ENCODE measurements around the gene THAP3.

Gene THAP3

GRCh38 chr1:6591644-6592043 is 33.0 kb upstream of the THAP3 start:
- no peak for TF ChIP-seq CTCF (IDR thresholded peaks at IDR 0.05; ENCODE audit: control insufficient read depth, extremely low read depth, insufficient read depth)
- no peak overlapping the region for H3K4me3 ChIP-seq (ENCODE audit: low read depth, low read length)

GRCh38 chr1:6592441-6592840 is 32.2 kb upstream of the THAP3 start:
- H3K4me3 ChIP-seq (ENCODE audit: low read depth, low read length): no peak overlapping the region
- DNase-seq (ENCODE audit: low read depth): no peak
- TF ChIP-seq CTCF (IDR thresholded peaks at IDR 0.05; ENCODE audit: control insufficient read depth, extremely low read depth, insufficient read depth): no peak

More at GRCh38 chr1:6591644-6592043, 33.0 kb upstream of the THAP3 start:
- DNase-seq (ENCODE audit: low read depth): no peak

GRCh38 chr1:6592865-6593593 is 31.6 kb upstream of the THAP3 start:
- H3K4me3 ChIP-seq (ENCODE audit: low read depth, low read length): no peak overlapping the region
- TF ChIP-seq CTCF (IDR thresholded peaks at IDR 0.05; ENCODE audit: control insufficient read depth, extremely low read depth, insufficient read depth): no peak
- no peak for DNase-seq (ENCODE audit: low read depth)

- no peak for DNase-seq (ENCODE audit: low read depth)
- TF ChIP-seq CTCF (IDR thresholded peaks at IDR 0.05; ENCODE audit: control insufficient read depth, extremely low read depth, insufficient read depth): no peak
- no peak overlapping the region for H3K4me3 ChIP-seq (ENCODE audit: low read depth, low read length)
Measured at GRCh38 chr1:6593810-6594209, 30.9 kb upstream of the THAP3 start.

- H3K4me3 ChIP-seq (ENCODE audit: low read depth, low read length): no peak overlapping the region
- TF ChIP-seq CTCF (IDR thresholded peaks at IDR 0.05; ENCODE audit: control insufficient read depth, extremely low read depth, insufficient read depth): no peak
- DNase-seq (ENCODE audit: low read depth): no peak
Measured at GRCh38 chr1:6594977-6595740, 29.5 kb upstream of the THAP3 start.

GRCh38 chr1:6596351-6596750 is 28.3 kb upstream of the THAP3 start:
- DNase-seq (ENCODE audit: low read depth): no peak
- no peak for TF ChIP-seq CTCF (IDR thresholded peaks at IDR 0.05; ENCODE audit: control insufficient read depth, extremely low read depth, insufficient read depth)
- H3K4me3 ChIP-seq (ENCODE audit: low read depth, low read length): no peak overlapping the region

Measured in LNCaP clone FGC (cell line).